GM18498 (cell line): ENCODE results near the gene SPO11.

Source experiments
- ATAC-seq: cut with Tn5 transposase; IDR thresholded peaks from one replicate; pipeline ENCODE4 v1.9.1; 2021; ENCODE audit warnings: mild to moderate bottlenecking, moderate library complexity; ENCODE audit not compliant: unreplicated experiment

The SPO11 gene, protein sequence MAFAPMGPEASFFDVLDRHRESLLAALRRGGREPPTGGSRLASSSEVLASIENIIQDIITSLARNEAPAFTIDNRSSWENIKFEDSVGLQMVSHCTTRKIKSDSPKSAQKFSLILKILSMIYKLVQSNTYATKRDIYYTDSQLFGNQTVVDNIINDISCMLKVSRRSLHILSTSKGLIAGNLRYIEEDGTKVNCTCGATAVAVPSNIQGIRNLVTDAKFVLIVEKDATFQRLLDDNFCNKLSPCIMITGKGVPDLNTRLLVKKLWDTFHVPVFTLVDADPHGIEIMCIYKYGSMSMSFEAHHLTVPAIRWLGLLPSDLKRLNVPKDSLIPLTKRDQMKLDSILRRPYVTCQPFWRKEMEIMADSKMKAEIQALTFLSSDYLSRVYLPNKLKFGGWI

GRCh38 chr20:57329608-57330221, at the start of gene SPO11:
TSS of gene SPO11 (plus strand) at chr20:57329803. CDS start at chr20:57329868, 65 bp downstream.
- ATAC-seq: no peak

DNA sequence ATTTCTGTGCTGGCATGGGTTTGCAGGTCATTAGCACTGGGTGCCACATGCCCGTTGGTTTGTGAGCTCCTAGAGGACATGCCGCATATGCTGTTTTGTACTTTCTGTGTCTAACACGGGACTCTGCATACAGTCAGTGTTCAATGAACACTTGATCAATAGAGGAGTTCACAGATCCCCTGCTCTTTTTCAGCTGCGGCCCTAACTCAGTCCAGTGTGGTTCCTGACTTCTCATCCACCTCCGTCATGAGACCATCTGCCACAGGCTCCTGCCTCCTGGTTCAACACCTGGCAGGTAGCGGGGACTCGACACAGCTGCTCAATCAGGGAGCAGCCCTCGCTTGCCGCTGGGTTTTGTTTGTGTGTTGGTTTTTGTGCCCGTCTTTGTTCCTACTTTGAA, 49.4 kb upstream of the SPO11 start:
- no peak for ATAC-seq

- no peak for ATAC-seq
These were observed 47.7 kb upstream of the SPO11 start for GRCh38 chr20:57281900-57282299.

GRCh38 chr20:57282670-57283361, 46.8 kb upstream of the SPO11 start:
- ATAC-seq: no peak

DNA sequence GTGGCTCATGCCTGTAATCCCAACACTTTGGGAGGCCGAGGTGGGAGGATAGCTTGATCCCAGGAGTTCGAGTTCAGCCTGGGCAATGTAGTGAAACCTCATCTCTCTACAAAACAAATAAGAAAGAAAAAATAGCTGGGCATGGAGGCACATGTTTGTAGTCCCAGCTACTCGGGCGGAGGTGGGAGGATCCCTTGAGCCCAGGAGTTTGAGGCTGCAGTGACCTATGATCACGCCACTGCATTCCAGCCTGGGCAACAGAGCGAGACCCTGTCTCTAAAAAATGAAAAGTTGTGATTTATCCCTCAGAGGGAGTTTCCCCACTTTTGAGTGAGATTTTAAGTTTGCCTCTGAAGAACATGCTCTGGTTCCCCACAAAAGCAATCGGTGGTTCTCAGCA, 45.7 kb upstream of the SPO11 start:
- ATAC-seq: no peak

- ATAC-seq: no peak
These were observed 42.4 kb upstream of the SPO11 start for GRCh38 chr20:57287007-57287880.

GRCh38 chr20:57287901-57288300, 41.7 kb upstream of the SPO11 start:
- no peak for ATAC-seq

DNA sequence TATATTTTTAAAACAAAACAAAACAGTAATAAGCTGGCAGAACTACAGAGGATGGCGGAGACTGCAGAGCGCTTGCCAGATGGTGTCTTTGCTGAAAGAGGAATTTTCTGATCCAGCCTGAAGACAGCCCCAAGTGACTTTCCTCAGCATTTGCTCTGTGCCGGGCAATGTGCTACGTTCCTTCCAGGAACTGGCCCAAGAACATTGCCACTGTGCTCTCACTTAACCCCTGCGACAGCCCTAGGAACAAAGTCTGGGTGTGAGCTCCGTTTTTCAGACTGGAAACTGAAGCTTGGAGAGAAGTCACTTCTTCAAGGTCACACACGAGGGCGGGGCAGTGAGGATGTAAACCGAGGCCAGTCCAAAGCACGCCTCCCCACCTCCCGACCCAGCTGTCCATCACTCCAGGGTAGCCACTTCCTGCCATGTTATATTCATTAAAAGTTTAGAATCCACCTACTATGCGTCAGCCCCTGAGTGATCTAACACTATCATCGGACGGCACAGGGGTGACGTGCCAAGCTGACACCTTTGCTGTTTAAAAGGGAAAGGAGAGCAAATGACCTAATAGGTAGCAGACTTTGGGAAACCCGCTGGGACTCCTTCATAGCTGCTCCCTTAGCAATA, 40.8 kb upstream of the SPO11 start:
- no peak for ATAC-seq

DNA sequence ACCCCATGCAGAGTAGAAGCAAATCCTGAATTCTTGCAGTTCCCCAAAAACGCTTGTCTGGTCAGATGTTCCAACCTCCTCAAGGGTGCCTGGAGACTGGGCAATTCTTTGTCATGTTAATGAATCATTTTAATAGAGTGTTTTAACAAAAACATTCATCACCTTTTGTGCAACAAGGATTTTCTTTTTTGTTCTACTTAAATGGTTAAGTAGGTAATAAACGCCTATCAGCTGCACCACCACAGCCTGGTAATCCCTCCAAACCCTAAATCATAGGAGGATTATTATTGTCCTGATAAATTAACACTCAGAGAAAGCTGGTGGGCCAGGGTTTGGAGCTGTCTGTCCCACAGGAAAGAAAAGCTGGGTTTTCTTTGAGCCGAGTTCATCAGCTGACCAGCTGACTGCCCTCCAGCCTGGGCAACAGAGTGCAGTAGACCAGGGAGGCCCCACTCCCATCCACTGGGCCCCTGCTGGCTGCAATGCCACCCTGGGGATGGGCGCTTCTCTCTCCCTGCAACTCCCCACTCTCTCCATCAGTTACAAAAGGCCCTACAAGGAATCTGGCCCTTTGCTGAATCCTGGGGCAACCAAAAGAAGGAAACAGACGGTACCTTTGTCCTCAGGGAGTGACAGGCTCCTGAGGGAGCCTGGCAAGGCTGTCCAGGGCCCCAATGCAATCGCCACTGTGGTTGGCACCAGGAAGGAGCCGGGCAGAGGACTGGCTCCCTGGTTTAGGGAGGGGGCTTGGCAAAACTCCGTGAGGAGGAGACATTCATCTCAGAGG, 40.0 kb upstream of the SPO11 start:
- ATAC-seq: no peak

- ATAC-seq: no peak
These were observed 39.5 kb upstream of the SPO11 start for GRCh38 chr20:57290178-57290484.

DNA sequence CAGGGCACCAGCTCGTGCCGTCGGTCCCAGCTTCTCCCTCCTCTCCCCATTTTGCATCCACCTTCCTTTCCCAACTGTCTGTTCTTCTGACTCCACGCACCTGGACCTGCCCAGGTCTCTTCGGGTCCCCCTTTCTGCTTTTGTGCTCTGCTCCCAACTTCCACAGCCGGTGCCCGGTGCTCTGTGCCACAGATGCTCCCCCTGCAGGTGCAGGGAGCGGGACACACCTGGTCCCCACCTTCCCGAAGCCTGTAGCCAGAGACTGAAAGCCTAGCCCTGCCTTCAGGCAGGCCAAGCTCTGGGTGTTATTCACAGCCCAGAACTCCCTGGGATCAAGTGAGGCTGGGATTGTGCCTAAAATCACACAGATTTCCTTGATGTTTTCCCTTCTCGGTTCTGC, 38.6 kb upstream of the SPO11 start:
- no peak for ATAC-seq

- no peak for ATAC-seq
These were observed 37.9 kb upstream of the SPO11 start for GRCh38 chr20:57291694-57292093.

DNA sequence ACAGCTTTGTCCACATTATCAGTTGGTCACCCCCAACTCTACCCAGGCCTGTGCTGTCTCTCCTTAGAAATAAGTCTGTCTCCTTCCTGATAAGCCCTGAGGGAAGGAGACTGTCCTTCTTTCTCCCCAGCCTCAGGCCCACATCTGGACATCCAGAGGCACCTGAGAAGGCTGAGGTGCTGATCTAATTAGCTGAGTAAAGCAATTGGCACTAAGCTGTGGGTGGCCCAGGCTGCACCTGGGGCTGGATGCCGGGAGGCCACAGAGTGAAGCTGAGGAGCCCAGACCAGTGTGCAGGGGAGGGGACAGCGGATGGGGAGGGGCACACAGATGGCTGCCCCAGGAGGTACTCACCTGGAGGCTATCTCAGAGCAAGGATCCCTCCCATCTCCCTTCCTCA, 37.0 kb upstream of the SPO11 start:
- no peak for ATAC-seq

- ATAC-seq: no peak
These were observed 35.6 kb upstream of the SPO11 start for GRCh38 chr20:57293995-57294394.

DNA sequence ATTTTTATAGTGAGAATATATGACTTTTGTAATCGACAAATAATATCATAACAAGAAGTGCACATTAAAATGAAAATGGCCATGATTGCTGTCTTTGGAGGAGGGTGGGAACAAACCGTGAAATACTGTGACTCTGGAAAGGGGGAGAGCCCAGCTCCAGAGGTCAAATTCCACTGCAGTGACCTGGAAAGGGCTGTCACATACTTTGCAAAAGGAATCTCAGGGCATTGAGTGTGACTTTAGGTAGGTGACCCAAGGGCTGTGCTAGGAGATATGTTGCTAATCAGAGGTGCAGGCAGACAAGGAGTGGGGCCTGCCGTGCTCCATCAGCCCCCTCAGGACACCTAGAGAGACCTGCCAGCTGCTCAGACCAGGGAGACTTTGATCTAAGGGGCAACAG, 35.1 kb upstream of the SPO11 start:
- no peak for ATAC-seq

DNA sequence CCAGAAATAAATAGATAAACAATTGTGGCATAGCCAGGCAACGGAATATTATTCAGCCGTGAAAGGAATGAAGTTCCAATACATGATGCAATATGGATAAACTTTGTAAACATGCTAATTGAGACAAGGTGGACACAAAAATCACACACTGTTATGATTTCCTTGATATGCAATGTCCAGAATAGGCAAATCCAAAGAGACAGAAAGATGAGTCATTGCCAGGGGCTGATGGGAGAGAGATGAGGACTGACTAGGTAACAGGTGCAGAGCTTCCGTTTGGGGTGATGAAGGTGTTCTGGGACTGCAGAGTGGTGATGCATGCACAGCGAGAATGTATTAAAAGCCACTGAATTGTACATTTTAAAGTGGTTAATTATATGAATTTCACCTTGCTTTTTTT, 31.1 kb upstream of the SPO11 start:
- ATAC-seq: no peak

GRCh38 chr20:57301026-57301425, 28.6 kb upstream of the SPO11 start:
- ATAC-seq: no peak

GRCh38 chr20:57306747-57307146, 22.9 kb upstream of the SPO11 start:
- no peak for ATAC-seq

DNA sequence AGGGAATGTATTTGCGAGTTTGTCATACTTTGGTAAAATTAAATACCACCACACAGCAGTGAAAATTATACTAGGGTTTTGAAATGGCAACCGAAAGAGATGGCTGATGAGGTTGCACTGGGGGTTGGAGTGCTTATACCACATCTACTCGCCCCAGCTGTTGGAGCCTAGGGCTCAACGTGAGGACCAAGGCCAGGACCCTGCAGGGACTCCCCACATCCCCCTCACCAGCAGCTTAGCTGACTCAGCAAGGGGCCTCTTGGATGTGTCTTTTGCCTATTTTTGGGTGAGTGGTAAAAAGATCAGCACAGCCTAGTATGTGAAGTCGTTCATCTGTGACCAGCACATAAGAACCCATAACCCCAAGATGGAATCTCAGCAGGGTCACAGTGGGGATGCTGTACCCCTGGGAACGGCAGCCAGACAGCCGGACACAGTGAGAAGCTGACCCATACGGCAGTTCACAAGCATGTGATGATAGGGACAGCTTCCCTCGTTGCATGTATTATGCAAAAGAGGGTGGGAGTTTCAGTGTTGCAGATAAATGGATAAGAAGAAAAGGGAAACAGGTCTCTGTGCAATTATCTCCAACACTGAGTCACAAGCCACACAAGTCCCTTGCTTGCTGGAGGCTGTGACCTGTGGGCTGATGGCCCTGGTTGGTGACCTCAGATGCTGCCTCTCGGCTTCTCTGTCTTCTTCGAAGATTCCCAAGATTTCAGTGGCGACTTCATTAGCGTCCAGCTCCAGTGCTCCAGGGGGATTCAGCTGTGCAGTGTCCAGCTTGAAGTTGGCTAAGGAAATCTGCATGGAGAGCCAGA, 20.9 kb upstream of the SPO11 start:
- no peak for ATAC-seq
